TTC549 (cell line): ENCODE data around the gene GARNL3.

ENCODE experiments used
- FAIRE-seq: peaks from 2 replicates; lab custom pipeline; 2012; peaks lifted over from hg19 to GRCh38; lab: Jason Lieb, UNC

GARNL3 gene

DNA sequence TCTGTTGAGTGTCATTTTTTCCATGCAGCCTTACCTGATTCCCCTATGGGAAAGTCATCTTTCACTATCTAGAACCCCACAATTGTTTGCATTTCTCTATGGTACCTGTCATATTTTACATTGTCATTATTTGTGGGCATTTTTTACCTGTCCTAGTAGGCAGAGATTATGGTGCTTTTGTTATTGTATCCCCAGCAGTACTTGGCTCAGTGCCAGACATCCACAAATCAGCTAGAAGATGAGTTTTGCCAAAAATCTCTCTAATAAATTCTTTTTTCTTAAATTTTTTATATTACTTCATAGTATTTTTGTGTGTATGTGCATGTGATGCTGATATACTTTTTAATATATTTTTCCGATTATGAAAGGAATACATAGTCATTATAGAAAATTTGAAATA lies 13.2 kb downstream of the GARNL3 start:
- FAIRE-seq: no peak

DNA sequence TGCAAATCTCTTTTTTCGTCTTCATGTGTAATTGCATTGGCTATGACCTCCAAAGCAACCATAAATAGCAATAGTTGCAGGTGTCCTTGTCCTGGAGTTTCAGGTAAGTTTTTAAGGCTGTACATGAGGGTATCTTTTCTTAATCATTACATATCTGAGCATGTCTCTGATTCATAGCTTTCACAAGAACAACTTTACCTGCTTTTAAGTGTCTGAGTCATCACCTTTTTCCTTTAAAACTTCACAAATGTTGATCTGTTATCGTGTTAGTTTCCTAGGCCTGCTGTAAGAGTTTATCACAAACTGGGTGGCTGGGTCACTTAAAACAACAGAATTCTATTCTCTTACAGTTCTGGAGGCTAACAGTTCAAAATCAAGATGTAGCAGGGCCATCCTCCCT lies 13.8 kb downstream of the GARNL3 start:
- no peak for FAIRE-seq

DNA sequence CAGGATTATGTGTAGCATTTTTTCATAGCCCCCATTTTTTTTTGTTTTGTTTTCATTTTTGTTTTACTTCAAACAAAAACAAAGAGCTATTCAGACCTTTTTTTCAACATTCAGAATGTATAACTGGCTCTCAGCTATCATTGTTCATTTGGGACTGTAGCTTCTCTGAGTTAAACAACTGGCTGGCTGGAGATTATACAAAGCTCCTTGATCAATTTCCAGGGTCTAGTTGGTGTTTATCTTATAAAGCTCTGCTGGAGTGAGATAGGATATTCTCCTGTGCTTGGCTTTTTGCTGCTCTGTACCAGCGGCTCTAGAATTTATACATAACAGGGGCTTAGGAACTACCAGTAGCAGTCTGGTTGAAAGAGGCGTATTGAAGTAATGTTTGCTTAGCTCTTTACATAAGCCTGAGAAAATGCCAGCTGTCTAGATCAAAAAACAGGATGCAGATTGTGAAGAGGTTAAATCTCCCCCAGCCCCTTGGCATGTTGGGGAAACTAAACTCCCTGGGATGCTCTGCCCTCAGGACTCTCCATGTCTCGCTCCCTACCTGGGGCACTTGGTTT lies 15.2 kb downstream of the GARNL3 start:
- no peak for FAIRE-seq

DNA sequence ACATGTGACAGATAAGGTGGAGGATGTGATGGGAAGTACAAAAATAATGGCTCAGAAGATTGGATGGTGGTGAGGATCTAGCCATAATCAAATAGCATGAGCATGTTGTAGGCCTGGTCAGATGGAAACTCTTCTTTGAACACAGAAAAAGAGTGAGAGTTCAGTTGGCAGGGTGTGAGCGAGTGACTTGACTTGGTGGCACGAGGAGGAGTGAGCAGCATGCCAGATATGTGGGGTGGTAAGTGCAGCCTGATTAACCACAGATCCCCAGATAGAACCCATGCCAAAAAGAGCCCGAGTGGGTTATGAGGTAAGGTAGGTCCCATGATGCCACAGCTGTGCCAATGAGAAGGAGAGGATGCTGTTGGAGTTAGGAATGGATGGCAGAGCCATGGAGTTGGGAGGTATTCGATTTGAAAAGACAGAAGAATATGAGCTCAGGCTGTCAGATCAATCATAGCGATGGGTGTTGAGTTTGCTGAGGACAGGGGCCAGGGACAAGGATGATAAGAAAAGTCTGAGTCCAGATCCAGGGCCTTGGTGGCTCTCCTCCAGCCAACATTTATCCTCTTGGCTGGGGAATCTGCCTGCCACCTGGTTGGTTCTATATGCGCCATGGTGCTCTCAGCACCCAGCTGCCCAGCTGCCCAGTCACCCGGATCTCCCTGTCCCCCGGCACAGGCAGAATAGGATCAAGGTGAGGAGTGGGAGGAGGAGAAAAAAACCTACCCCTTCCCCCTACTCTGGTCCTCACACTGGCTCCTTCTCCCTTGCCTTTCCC lies 16.5 kb downstream of the GARNL3 start:
- FAIRE-seq: no peak

DNA sequence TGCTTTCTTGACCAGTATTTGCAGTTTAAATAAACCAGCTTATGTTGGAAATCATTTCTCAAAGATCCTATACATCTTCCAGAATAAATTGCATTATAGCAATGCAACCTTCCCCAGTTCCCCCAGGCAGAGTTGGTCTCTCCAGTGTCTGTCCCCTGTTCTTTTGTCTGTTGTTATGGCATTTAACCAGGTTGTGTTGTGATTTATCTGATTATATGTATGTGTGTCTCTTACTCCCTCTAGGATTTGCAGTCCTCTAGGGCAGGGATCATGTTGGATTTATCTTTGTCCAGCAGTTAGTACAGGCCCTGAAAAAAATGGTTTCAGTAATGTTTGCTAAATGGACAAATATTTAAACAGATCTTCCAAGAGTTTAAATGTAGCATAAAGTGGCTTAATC lies 17.3 kb downstream of the GARNL3 start:
- no peak for FAIRE-seq

DNA sequence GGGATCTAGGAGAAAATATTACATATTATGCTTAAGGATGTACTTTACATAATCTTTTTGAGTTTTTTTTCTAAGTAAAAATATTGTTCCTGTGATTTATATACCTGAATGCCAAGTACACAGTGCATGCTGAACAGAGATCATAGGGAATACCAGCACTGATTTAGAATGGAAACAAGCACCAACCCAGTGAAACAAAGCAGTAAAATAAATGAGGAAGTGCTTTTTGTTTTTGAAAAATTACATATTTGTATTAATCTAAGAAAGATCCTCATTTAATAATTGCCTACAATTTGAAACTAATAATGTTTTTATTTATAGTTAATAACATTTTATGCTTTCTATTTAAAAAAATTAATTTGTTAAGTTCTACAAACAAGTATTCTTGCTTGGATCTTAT lies 18.0 kb downstream of the GARNL3 start:
- no peak for FAIRE-seq

DNA sequence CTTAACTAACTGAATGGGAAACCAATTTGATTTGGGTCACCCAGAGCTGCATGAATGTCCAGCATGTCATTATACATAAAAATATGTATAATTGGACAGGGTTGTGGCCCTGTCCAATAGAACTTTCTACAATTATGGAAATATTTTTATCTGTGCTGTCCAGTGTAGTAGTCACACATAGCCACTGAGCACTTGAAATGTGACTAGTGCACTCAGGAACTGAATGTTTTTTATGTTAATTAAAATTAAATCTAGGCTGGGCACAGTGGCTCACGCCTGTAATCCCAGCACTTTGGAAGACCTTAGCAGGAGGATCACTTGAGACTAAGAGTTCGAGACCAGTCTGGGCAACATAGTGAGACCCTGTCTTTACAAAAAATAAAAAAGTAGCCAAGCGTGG lies 18.6 kb downstream of the GARNL3 start:
- FAIRE-seq: no peak

DNA sequence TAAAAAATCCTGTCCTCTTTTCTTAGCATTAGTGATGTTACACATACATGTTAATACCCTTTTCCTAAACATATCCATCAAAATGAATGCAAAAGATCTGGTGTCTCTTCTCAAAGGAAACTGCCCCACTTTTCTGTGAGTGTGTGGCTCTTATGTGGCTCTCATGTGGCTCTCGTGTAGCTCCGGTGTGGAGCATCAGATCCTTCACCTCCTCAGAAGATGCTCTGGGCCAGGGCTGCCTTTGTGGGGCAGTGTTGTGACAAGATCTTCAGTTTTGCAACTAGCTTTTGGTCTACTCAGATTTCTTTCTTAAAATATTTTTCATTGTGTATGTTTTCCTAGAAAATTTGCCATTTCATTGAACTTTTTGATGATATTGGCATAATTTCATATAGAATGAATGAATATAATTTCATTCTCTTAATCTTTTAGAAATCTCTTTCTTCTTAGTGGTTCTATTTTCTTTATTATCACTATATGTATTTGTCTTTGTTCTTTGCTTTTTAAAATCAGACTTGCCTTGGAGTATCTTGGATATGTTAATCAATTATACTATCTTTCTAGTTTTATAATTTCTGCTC lies 19.4 kb downstream of the GARNL3 start:
- FAIRE-seq: no peak

DNA sequence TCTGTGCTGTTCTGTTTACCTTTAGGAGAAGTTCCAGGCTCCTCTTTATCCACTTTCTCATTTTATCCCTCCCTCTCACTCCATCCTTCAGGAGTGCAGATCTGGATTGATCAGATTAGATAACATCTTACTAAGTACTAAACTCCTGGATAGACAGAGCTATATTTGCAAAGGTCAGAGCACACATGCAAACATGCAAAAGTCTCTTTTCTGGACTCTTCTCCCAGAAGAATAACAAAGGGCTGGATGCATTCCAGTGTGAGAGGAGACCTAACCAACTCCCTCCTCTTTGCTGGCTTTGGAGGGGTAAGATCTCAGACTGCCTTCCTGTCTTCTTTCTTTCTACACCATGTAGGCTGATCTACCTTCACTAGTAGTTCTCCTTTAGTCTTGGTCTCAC lies 21.4 kb downstream of the GARNL3 start:
- FAIRE-seq: no peak

DNA sequence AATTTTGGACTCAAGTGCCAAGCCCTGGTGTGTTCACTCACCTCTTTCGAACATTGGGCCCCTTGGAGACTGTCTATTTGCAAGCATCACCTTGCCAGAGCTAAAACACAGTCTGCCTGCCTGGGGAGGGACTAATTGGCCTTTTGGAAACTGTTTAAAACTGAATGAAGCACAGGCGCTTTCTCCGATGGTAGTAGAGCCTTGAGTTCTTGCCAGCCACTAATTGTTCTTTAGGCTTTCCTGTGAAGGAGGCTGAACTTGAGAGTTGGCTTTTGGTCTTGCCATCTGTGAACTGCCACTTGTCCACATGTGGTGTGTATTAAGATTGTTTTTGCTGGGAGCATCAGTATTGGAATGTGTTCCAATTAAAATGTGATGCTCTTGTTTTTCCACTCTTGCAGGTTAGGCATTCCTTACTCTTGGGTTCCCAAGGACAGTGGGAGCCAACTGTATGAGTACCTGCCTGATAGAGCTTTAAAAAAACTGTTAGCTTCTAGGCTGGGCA lies 26.0 kb downstream of the GARNL3 start:
- no peak for FAIRE-seq

DNA sequence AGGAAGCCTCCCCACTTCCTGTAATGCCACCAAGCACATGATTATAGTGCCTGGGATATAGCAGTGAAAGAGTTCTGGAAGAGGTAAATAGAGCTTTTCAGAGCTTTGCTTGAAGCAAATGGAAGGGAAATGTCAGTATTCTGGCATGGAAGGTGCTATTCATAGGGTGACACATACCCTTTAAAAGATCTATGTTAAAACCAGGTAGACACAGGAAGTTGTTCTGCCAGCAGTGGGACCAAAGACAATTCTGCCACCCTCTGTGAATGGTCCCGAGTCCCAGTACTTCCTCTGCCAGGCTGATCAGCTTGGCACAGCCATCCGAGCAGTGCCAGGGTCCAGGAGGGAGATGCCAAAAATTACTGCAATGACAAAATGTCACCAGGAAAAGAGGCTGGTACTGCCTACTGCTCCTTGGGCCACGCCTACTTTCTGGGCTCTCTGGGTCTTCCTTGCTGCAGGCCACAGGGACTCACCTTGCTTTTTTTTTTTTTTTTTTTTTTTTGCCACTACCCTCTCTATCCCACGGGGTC lies 26.7 kb downstream of the GARNL3 start:
- no peak for FAIRE-seq

DNA sequence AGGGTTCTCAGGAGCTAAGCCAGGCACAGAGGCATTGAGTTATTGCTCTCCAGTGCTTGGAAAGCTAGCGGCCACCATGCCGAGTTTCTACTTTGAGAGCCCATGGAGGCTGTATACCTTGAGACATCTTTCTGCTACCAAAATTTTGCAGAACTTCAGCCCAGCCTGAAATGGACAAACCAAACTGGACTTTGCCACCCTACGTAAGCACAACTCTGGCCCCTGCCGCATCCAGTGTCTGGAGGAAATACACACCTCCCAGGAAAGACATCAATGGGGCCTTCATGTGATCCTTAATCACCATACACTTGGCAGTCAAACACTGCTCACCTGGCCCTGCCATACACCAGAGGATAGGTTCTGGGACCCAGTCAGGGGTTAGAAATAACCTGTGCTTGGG lies 27.8 kb downstream of the GARNL3 start:
- no peak for FAIRE-seq

DNA sequence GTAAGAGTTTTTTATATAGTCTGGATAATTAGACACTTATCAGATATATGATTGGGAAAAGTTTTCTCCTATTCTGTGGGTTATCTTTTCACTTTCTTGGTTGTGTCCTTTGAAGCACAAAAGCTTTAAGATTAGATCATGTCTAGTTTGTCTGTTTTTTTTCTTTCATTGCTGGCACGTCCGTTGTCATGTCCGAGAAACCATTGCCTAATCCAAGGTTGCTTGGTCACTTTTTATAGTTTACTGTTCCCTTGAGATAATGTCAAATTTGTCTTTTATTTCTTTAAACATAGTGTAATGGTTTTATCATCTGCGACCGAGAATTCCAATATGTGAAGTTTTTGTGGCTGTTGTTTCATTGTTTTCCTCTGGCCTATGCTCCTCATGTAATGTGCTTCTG lies 28.8 kb downstream of the GARNL3 start:
- no peak for FAIRE-seq

DNA sequence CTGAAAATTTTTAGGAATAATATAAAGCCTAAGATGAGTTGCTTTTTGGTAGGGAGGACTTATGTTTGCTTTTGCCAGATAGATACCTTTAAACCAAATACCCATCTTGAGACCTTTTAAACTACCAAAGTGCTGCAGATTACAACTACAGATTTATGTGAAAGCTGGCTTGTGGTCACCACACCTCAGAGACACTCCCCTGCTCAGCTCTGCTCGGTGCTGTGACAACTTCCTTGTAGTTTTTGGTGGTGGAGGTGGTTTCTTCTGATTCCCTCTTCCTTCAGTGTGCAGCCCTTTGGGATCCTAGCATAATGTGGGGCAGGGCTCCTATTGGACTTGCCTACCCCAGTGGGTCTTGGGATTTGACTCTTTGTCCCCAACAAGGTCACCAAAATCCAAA lies 29.2 kb downstream of the GARNL3 start:
- FAIRE-seq: no peak

DNA sequence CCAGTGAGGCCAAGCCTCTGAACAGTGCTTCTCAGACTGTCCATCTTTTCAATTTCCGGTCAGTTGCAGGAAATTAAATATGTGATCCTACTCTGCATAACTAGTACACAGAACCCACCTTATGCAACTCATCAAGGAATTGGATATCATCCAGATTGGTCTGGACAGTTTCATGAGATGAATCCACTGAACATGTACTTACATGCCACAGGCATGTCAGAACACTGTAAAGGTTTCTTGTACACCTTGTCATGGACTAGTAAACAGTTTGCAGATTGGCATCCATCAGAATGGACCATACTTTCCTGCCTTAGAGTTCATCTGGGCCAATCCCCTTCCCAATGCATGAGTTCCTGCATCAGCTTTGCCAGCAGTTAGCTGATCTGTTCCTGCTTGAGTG lies 30.4 kb downstream of the GARNL3 start:
- no peak for FAIRE-seq

DNA sequence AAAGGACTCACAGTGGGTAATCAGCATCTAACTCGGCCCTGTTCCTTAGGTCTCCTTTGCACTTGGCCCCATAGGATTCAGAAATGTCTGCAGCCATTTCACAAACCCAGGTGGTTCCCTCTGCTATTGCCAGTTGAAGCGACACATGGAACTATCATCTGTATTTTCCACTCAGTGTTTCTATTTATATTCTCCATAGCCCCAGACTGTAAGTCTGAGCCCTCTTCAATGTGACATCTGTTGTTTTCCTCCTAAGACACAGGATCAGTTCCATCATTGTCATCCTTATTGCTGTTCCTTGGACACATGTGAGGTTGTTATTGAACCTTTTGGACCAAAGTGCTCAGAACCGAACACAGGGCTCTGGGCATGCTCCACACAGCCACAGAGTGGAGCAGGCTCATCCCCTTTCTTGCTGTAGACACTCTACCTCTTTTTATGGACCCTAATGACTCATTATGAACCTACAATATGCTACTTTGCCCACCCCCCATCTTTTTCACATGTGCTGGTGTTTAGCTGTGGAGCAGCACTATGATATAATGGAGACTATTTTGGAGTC lies 36.4 kb downstream of the GARNL3 start:
- FAIRE-seq: no peak

DNA sequence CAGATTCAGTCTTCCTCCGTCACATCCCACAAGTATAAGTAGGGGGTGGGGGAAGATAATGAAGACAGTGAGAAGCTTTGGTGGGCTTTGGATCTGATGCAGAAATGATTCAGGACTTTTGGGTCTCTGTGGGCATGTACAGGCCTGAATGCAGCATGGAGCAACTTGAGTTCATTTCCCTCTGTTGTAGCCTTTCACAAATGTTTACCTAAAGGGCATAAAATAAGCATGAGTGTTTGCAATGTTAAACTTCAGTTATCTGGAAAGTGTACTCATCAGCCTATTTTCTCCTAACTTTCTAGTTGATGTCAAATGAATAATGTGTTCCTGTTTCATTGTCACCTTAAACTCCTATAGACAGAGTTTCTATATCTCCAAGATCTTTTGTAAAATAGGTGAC lies 39.3 kb downstream of the GARNL3 start:
- no peak for FAIRE-seq

DNA sequence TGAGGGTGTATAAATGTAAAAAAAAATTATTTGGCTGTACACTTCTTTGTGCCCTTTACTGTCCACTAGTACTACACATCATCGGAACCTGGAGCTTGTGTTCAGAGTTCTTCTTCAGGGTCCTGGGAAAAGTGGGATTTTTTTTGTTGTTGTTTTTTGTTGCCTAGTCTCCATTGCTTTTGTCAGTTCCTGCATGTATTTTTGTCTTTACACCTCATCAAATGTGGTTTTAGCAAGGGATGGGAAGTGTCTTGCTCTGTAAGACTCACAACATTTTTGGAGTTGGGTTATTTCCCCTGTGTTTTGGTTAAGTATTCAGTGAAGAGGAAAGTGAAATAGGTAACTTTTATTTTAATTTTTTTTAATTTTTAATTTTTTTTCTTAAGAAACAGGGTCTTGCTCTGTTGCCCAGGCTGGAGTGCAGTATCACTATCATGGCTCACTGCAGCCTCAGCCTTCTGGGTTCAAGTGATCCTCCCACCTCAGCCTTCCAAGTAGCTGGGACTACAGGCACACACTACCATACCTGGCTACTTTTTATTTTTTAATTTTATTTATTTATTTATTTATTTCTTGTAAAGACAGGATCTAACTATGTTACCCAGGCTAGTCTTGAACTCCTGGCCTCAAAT lies 40.7 kb downstream of the GARNL3 start:
- FAIRE-seq: no peak

DNA sequence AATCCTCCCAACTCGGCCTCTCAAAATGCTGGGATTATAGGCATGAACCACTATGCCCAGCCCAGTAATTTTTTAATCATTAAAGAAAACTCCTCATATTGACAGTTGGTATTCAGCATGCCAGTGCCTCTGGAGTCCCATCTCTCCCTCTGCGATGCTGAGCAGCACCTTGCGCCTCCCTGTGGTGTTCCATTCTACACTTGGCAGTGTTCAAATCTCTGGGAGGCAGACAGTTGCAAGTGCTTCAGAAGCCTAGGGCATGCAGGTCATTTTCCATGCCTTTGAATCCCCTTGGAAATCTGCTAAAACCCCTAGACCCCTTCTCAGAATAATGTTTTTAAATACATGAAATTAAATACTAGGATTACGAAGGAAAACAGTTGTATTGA lies 41.3 kb downstream of the GARNL3 start:
- FAIRE-seq: no peak

DNA sequence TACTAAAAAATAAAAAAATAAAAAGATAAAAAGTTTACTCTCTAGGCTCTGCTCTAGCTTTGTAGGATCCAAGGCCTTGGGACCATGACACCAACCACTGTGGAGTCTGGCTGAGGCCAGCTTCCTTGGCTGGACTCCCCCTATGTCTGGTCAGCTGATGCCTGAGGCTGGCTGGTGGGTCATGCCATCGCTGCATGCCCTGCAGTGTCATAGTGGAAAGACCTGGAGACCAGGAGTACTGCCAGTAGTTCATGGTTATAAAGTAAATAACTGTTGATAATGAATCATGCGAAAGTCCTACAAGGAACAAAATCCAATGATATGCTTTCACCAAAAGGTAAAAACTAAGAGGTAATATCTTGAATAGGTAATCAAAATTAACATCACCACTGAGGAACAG lies 43.2 kb downstream of the GARNL3 start:
- FAIRE-seq: no peak

DNA sequence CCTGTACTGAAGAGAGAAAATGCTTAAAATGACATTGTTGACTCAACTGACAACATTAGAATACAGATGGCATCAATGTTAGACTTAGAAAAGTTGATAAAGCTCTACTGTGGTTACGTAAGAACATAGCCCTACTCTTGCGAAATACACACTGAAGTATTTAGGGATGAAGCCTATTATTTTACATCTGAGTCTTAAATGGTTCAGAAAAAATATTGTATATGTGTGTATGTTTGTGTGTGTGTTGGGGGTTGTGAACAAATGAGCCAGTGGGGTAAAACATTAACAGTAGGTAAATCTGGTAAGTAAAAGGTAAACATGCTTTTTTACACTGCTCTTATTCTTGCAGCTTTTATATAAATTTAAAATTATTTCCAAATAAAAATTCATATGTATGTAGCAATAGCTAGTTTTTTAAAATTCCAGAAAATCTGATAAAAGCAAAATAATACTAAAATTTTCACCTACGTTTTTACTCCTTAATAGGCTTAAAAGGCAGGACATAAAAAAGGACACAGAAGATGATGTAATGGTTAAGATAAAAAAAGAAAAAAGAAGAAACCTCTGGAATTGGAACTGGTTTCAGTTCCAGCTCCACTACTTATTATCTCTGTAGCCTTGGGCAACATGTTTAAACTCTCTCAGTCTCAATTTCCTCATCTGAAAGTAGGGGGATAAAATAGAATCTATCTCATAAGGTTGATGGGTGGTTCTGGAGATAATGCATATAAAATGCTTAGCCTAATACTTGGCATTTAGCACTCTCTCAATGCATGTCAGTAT lies 44.3 kb downstream of the GARNL3 start:
- FAIRE-seq: no peak

DNA sequence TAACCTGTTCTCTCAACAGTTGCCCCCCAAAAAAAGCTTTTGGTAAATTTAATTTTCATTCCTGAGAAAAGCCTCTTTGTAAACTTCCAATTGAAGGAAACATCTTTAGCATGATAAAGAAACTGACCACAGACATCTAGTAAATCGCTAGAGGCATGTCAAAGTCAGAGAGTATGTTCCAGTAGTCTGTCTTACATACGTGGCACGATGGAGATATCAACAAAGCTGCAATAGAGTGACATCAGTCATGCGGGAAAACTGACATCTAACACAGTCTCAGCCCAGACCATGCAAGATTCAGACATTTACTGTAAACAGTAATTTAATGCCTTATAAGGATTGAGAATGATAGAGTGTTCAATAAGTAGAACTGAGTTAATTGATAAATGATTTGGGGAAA lies 45.1 kb downstream of the GARNL3 start:
- no peak for FAIRE-seq
